HUES48 (cell line): ENCODE results near the gene CD300LD.
"Not testable (repeated sequence)": the region's sequence is repeated elsewhere in the genome, so short reads cannot be mapped to it uniquely, and the experiment has no call there.

ENCODE experiments used
- H3K27ac ChIP-seq: one replicate; pipeline ENCODE4 v1.7.0; 2013; ENCODE audit warnings: low read depth, low read length, inconsistent platforms
- H3K27me3 ChIP-seq: 2 replicates; pipeline ENCODE4 v1.6.1; 2013; ENCODE audit warnings: mild to moderate bottlenecking, low read length; ENCODE audit not compliant: control insufficient read depth, insufficient read depth
- H3K36me3 ChIP-seq: 2 replicates; pipeline ENCODE4 v1.6.1; 2013; ENCODE audit warnings: low read length; ENCODE audit not compliant: control insufficient read depth, insufficient read depth
- H3K4me1 ChIP-seq: 2 replicates; pipeline ENCODE4 v1.6.1; 2013; ENCODE audit warnings: mild to moderate bottlenecking, low read length; ENCODE audit not compliant: control insufficient read depth, insufficient read depth
- H3K4me3 ChIP-seq: 2 replicates; pipeline ENCODE4 v1.5.1; 2013; ENCODE audit warnings: mild to moderate bottlenecking, low read depth, low read length
- H3K9ac ChIP-seq: 2 replicates; pipeline ENCODE4 v1.6.1; 2013; ENCODE audit warnings: mild to moderate bottlenecking, low read depth, low read length, moderate library complexity
- H3K9me3 ChIP-seq: 2 replicates; pipeline ENCODE4 v1.6.1; 2013; ENCODE audit warnings: low read length; ENCODE audit not compliant: control insufficient read depth, insufficient read depth

The CD300LD gene

DNA sequence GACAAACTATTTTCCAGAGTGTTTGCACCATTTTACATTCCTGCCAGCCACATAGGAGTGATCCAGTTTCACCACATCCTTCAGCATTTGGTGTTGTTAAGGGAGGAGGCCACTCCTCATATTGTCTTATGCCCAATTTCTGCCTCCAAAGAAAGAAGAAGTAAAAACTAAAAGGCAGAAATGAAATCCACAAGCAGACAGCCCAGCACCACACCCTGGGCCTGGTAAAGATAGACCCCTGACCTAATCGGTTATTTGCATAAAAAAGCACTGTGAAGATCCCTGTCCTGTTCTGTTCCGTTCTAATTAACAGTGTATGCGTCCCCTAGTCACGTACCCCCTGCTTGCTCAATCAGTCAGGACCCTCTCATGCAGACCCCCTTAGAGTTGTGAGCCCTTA, 33.7 kb downstream of the CD300LD start:
- not testable (repeated sequence) for H3K4me3 ChIP-seq, H3K4me1 ChIP-seq, H3K36me3 ChIP-seq, H3K27ac ChIP-seq, H3K9ac ChIP-seq, H3K27me3 ChIP-seq
- H3K9me3 ChIP-seq = peaks cover 18% of the 10 kb centered on the region

GRCh38 chr17:74555427-74555940, 36.6 kb downstream of the CD300LD start:
- Histone ChIP-seq H3K9ac (no peak overlapping the region), H3K4me3 (no peak overlapping the region), H3K36me3 (no peaks in the 10 kb centered on the region), H3K4me1 (peaks cover 6% of the 10 kb centered on the region), H3K27me3 (no peaks in the 10 kb centered on the region), H3K9me3 (peaks cover 18% of the 10 kb centered on the region), H3K27ac (no peak overlapping the region)

DNA sequence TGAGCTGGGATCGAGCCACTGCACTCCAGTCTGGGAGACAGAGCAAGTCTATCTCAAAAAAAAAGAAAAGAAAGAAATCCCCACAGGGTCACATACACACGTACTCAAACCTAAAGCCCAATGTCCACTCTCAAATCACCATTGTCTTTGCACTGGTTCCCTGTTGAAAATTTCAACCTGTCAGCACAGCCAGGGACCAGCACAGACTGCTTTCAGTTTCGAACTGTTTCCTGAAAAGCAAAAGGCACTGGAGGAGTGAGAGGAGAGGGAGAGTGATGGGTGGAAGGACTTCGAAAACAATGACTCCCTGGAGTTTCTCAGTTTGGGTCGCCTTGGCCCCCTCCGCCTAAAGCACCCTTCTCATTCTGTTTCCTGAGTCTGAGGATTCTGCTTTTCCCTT, 37.2 kb downstream of the CD300LD start:
- Histone ChIP-seq H3K9me3 (peaks cover 18% of the 10 kb centered on the region), H3K27ac (no peak overlapping the region), H3K9ac (no peak overlapping the region), H3K27me3 (no peaks in the 10 kb centered on the region), H3K4me3 (no peak overlapping the region), H3K36me3 (no peaks in the 10 kb centered on the region), H3K4me1 (peaks cover 6% of the 10 kb centered on the region)

DNA sequence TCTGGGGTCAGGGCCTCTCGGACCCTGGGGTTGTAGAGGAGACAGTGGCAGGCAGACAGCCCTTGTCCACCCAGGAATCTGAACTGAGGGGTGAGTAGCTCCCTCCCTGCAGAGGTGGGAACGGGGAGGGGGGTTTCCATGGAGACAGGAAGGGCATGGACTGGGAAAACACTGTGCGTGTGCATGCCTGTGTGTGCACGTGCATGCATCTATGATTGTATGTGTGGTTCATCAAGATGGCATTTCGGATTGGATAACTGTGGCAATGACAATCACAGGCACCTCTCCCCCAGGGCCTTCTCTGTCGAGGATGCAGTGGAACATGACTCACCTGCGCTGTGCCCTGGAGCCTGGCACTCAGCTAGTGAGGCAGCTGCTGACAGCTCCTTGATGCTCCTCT, 40.0 kb downstream of the CD300LD start:
- Histone ChIP-seq H3K36me3 (no peaks in the 10 kb centered on the region), H3K27me3 (no peaks in the 10 kb centered on the region), H3K4me1 (no peaks in the 10 kb centered on the region), H3K9ac (no peak overlapping the region), H3K27ac (no peak overlapping the region), H3K4me3 (no peak overlapping the region), H3K9me3 (0 out of 2 replicates have a peak, but pooled peaks cover under 1% of the 10 kb centered on the region)

DNA sequence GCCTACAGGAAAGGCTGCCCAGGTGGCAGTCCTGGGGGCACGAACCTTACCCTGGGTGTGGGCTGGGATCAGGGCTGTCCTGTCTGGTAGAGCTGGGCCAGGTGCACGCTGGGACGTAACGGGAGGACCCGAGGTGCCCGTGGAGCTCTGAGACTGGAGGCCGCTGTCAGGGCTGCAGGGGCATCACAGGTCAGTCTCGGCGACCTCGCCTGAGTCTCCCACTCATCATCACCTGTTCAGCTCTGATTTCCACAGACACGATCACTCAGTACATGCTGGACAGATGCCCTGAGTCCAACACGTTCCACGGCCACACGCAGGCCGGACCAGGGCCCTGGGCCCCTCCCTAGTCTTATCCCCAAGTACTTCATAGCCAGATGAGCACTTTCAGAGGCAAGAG, 41.5 kb downstream of the CD300LD start:
- H3K9ac ChIP-seq = no peak overlapping the region
- H3K4me1 ChIP-seq = no peaks in the 10 kb centered on the region
- H3K36me3 ChIP-seq = no peaks in the 10 kb centered on the region
- H3K4me3 ChIP-seq = no peak overlapping the region
- no peak overlapping the region for H3K27ac ChIP-seq
- no peaks in the 10 kb centered on the region for H3K27me3 ChIP-seq
- no peaks in the 10 kb centered on the region for H3K9me3 ChIP-seq

GRCh38 chr17:74549343-74549742, 42.7 kb downstream of the CD300LD start:
- Histone ChIP-seq H3K9ac (no peak overlapping the region), H3K27me3 (no peaks in the 10 kb centered on the region), H3K4me1 (no peaks in the 10 kb centered on the region)

DNA sequence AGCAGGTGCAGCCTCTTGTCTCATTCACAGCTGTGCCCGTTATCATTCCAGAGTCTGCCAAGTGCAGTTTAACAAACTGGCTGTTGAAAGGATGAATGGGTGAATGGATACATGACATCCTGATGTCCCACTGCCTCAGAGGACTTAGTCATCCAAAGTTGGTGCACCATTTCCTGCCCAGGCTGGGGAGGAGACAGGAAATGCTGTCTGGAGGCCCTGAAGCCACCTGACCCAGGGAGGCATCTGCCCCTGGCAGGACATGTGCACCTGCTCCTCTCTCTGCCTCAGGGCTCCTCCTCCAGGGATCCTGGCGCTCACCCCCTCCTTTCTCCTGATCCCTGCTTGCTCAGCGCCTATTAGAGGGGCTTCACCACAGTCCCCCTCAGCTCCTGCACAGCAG, 44.3 kb downstream of the CD300LD start:
- Histone ChIP-seq H3K4me1 (no peaks in the 10 kb centered on the region), H3K4me3 (no peak overlapping the region), H3K9me3 (no peaks in the 10 kb centered on the region), H3K27me3 (no peaks in the 10 kb centered on the region), H3K9ac (no peak overlapping the region), H3K36me3 (no peaks in the 10 kb centered on the region), H3K27ac (no peak overlapping the region)

More at GRCh38 chr17:74549343-74549742, 42.7 kb downstream of the CD300LD start:
- no peaks in the 10 kb centered on the region for H3K36me3 ChIP-seq
- no peak overlapping the region for H3K27ac ChIP-seq
- H3K9me3 ChIP-seq = no peaks in the 10 kb centered on the region
- H3K4me3 ChIP-seq = no peak overlapping the region

DNA sequence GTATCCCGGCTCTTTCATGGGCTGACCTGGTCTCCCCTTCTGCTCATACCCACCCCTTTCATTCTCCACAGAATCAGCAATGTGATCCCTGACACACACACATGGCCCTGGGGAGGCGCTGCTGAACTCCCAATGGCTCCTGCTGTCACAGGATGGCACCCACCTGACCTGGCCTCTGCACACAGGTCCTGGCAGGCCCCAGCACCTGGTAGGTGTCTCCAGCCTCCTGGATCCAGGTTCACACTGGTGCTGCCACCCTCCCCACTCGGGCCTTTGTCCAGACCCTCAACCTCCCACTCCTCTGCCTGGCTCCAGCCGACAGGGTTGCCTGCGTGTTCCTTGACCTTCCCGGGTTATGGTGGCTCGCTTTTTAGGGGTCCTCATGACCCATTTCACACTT, 44.8 kb downstream of the CD300LD start:
- Histone ChIP-seq H3K27ac (no peak overlapping the region), H3K36me3 (no peaks in the 10 kb centered on the region), H3K4me1 (no peaks in the 10 kb centered on the region), H3K9me3 (no peaks in the 10 kb centered on the region), H3K27me3 (no peaks in the 10 kb centered on the region), H3K4me3 (no peak overlapping the region), H3K9ac (no peak overlapping the region)

- H3K9me3 ChIP-seq = no peaks in the 10 kb centered on the region
- H3K4me1 ChIP-seq = no peaks in the 10 kb centered on the region
- no peak overlapping the region for H3K27ac ChIP-seq
- H3K9ac ChIP-seq = no peak overlapping the region
- no peaks in the 10 kb centered on the region for H3K27me3 ChIP-seq
- no peak overlapping the region for H3K4me3 ChIP-seq
- no peaks in the 10 kb centered on the region for H3K36me3 ChIP-seq
These were observed 45.5 kb downstream of the CD300LD start for GRCh38 chr17:74546586-74546985.

DNA sequence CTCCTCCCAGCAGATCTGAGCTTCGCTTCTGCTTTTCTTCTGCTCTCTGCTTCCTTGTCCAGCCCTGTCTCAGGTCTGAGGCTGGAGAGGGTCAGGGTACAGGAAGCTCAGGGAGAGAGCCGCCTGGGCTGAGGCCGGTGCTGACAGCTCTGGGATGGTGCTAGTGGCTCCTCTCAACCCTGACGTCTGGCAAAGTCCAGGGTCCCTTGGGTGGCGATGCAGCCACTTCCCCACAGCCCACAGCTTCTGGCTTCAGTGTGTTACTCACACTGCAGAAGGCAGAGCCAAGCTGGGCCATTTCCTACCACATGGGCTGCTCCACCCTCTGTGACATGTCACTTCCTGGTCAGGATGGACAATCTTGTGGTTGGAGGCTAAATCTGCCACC, 46.2 kb downstream of the CD300LD start, which contains the start of gene CD300C:
TSS of gene CD300C (minus strand) at position 273 of the 388 bp plus-strand sequence. CDS start 333 bp downstream, outside the sequence.
- Histone ChIP-seq H3K9me3 (no peaks in the 10 kb centered on the region), H3K4me3 (no peak within 1 kb of the TSS), H3K36me3 (no peaks in the 10 kb centered on the region), H3K9ac (no peak within 1 kb of the TSS), H3K4me1 (no peaks in the 10 kb centered on the region), H3K27me3 (no peaks in the 10 kb centered on the region), H3K27ac (no peak within 1 kb of the TSS)

GRCh38 chr17:74544991-74545842, 46.9 kb downstream of the CD300LD start:
- H3K36me3 ChIP-seq = no peaks in the 10 kb centered on the region
- H3K27ac ChIP-seq = no peak overlapping the region
- H3K27me3 ChIP-seq = no peaks in the 10 kb centered on the region

More at GRCh38 chr17:74544991-74545842, 46.9 kb downstream of the CD300LD start:
- no peak overlapping the region for H3K4me3 ChIP-seq
- no peak overlapping the region for H3K9ac ChIP-seq
- H3K9me3 ChIP-seq = no peaks in the 10 kb centered on the region
- no peaks in the 10 kb centered on the region for H3K4me1 ChIP-seq
